ENCODE measurements around the gene OR56A5. TPM values are rescaled to one million over a fixed set of nuclear protein-coding genes. Genes with fewer than 3 reads are reported as not detected.

OR56A5 gene
- total and polyA plus RNA-seq, 10 donors: not detected

DNA sequence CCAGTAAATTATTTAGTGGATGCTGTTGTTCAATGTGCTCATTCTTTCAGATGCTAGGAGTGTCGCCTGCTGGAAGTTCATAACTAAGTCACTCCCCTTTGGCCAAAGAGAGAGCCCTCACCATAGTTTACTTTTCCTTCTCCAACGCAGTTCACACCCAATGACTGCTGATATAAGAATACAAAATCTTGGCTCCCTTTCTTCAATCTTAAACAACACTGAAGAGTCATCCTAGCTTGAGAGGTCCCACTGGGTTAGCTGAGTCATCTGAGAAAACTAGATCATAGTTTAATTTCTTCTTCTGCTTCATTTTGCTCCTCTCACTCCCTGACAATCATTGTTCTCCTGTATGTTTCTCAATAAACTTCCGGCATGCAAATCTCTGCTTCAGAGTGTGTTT, 23.9 kb upstream of the OR56A5 start:
- no peaks in the 10 kb centered on the region for H3K4me1 ChIP-seq
- TF ChIP-seq CTCF (IDR thresholded peaks at IDR 0.05 in 8 of 11, conservative IDR thresholded peaks at IDR 0.05 in 3 of 11) (no peak), POLR2A (IDR thresholded peaks at IDR 0.05) (no peak), POLR2AphosphoS5 (IDR thresholded peaks at IDR 0.05) (no peak)
- peaks cover 0 to 8% (median 0%) of the 10 kb centered on the region in 7 donors for H3K27me3 ChIP-seq (replicated peaks in 1 of 7)
- intact Hi-C loops (cut with DNase I; ENCODE audit: low total_unique reads): no loop called here
- WGBS, 5 donors: 75 to 84% (median 79%) methylated on average over 3 of the region's 3 CpGs
- no peak overlapping the region for H3K4me3 ChIP-seq
- H3K36me3 ChIP-seq: no peaks in the 10 kb centered on the region
- H3K9me3 ChIP-seq: no peaks in the 10 kb centered on the region
- DNase-seq: no peak
- no peak overlapping the region for H3K27ac ChIP-seq

- 79 to 91% (median 85%) methylated on average over 4 of the region's 4 CpGs for WGBS, 5 donors
- no peak for DNase-seq
- Histone ChIP-seq H3K27me3 (replicated peaks in 1 of 7) (peaks cover 0 to 8% (median 0%) of the 10 kb centered on the region in 7 donors), H3K9me3 (no peaks in the 10 kb centered on the region), H3K27ac (no peak overlapping the region), H3K4me1 (no peaks in the 10 kb centered on the region), H3K36me3 (no peaks in the 10 kb centered on the region), H3K4me3 (no peak overlapping the region)
- intact Hi-C loops (cut with DNase I; ENCODE audit: low total_unique reads): no loop called here
- TF ChIP-seq POLR2AphosphoS5 (IDR thresholded peaks at IDR 0.05) (no peak), CTCF (IDR thresholded peaks at IDR 0.05 in 8 of 11, conservative IDR thresholded peaks at IDR 0.05 in 3 of 11) (no peak), POLR2A (IDR thresholded peaks at IDR 0.05) (no peak)
These were observed 20.9 kb upstream of the OR56A5 start for GRCh38 chr11:5989203-5989602.

GRCh38 chr11:5986885-5987284, 18.6 kb upstream of the OR56A5 start, which contains the start of gene OR52L1:
TSS of gene OR52L1 (minus strand) at chr11:5986985. CDS start at chr11:5986930, 55 bp downstream.
- H3K4me1 ChIP-seq: no peaks in the 10 kb centered on the region
- TF ChIP-seq POLR2A (IDR thresholded peaks at IDR 0.05) (no peak), POLR2AphosphoS5 (IDR thresholded peaks at IDR 0.05) (no peak), CTCF (IDR thresholded peaks at IDR 0.05 in 8 of 11, conservative IDR thresholded peaks at IDR 0.05 in 3 of 11) (no peak)
- intact Hi-C loops (cut with DNase I; ENCODE audit: low total_unique reads): no loop called here
- H3K4me3 ChIP-seq: no peak within 1 kb of the TSS
- 56 to 66% (median 61%) methylated on average over 1 of the region's 1 CpG for WGBS, 5 donors
- no peak within 1 kb of the TSS for H3K27ac ChIP-seq
- H3K9me3 ChIP-seq: peaks cover 0 to under 1% (median 0%) of the 10 kb centered on the region in 8 donors
- H3K27me3 ChIP-seq (replicated peaks in 1 of 7): peaks cover 0 to 18% (median 0%) of the 10 kb centered on the region in 7 donors
- DNase-seq: no peak
- H3K36me3 ChIP-seq: no peaks in the 10 kb centered on the region

GRCh38 chr11:5983443-5983842, 15.1 kb upstream of the OR56A5 start:
- 37 to 65% (median 50%) methylated on average over 1 of the region's 1 CpG for WGBS, 5 donors

More at GRCh38 chr11:5983443-5983842, 15.1 kb upstream of the OR56A5 start:
- intact Hi-C loops (cut with DNase I; ENCODE audit: low total_unique reads): no loop called here
- Histone ChIP-seq H3K9me3 (peaks cover 0 to 31% (median 8%) of the 10 kb centered on the region in 8 donors), H3K27me3 (replicated peaks in 1 of 7) (peaks cover 0 to 13% (median 0%) of the 10 kb centered on the region in 7 donors), H3K27ac (no peak overlapping the region), H3K4me1 (no peaks in the 10 kb centered on the region), H3K4me3 (no peak overlapping the region), H3K36me3 (no peaks in the 10 kb centered on the region)
- TF ChIP-seq POLR2AphosphoS5 (IDR thresholded peaks at IDR 0.05): no peak
- TF ChIP-seq CTCF (IDR thresholded peaks at IDR 0.05 in 8 of 11, conservative IDR thresholded peaks at IDR 0.05 in 3 of 11): no peak
- no peak for TF ChIP-seq POLR2A (IDR thresholded peaks at IDR 0.05)
- DNase-seq: no peak
